ENCODE measurements around the gene FUBP3. TPM values are rescaled to one million over a fixed set of nuclear protein-coding genes. Genes with fewer than 3 reads are reported as not detected.

The FUBP3 gene
- total and polyA plus RNA-seq, 5 experiments from 2014 or later = 27.4 to 51.6 (median 34.9) TPM

DNA sequence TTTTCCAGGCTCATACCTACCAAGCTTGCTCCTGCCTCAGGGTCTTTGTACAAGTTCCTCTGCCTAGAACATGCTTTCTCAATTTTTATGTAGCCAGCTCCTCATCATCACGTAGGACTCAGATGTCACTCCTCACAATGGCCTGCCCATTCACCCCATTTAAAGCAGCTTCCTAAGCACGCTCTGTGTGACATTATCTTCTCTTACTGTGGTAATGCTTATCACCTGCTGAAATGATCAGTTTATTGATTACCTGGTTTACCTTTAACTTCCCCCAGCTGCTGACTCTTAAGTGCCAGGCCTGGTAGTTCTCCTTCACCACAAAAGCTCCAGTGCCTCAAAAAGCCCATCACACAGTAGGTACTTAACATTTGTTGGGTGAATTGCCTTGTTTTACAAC, 13.6 kb downstream of the FUBP3 start:
- Mint-ChIP-seq H3K4me1 (peaks cover 6 to 34% (median 22%) of the 10 kb centered on the region in 4 donors), H3K36me3 (peaks cover 0 to 52% (median 7%) of the 10 kb centered on the region in 3 donors), H3K4me3 (no peak overlapping the region), H3K27ac (no peak overlapping the region), H3K27me3 (no peaks in the 10 kb centered on the region), H3K9me3 (no peaks in the 10 kb centered on the region)
- POLR2A ChIA-PET = interaction anchor here (0.5 kb wide), 1 partner anchor 1685 kb away, joined by 3 read pairs; no protein-coding TSS in a partner anchor
- ATAC-seq (no peak), DNase-seq (no peak)

DNA sequence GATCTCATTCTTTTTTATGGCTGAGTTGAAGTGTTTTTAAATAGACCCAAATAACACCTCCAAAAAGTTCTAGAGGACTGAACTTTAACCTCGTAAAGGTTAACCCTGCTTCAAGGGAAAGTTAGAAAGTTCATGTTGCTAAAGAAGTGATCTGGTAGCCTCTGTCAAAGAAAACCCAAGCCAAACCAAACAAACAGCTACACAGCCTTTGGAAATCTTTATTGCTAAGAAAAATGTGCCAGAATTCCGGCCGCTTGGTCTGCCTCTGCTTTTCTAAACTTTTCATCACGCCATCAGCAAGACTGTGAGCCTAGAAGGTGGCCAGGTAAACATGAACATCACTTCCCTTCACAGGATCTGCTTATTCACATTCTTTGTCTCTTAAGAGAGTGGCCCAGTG, 17.9 kb downstream of the FUBP3 start:
- Mint-ChIP-seq H3K36me3 (peaks cover 0 to 76% (median 7%) of the 10 kb centered on the region in 3 donors), H3K27ac (no peak overlapping the region), H3K9me3 (no peaks in the 10 kb centered on the region), H3K4me3 (no peak overlapping the region), H3K27me3 (no peaks in the 10 kb centered on the region), H3K4me1 (peaks cover 0 to 20% (median 13%) of the 10 kb centered on the region in 4 donors)
- ATAC-seq = no peak
- POLR2A ChIA-PET = no interaction called here
- no peak for DNase-seq

DNA sequence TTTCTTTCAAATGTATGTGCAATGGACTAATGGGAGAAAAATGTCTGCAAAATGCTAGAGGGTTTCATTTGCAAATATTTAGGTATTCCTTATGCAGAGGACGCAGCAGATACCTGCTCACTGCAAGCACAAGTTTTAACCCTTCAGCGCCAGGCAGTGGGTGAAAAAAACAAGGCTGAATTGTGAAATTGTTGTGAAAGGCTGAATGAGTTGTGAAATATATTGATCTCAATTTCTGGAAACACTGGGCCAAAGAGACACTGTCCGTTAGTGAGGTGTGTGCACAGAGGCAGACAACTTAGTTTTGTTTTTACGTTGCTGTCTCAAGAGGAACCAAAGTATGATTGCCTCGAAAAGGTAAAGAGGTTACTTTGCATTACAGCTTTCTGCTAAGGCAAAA, 18.8 kb downstream of the FUBP3 start:
- H3K4me1 Mint-ChIP-seq = peaks cover 0 to 15% (median 10%) of the 10 kb centered on the region in 4 donors
- H3K36me3 Mint-ChIP-seq = peaks cover 0 to 73% (median 7%) of the 10 kb centered on the region in 3 donors
- no peaks in the 10 kb centered on the region for H3K27me3 Mint-ChIP-seq
- no peak overlapping the region for H3K4me3 Mint-ChIP-seq
- H3K27ac Mint-ChIP-seq = no peak overlapping the region
- H3K9me3 Mint-ChIP-seq = no peaks in the 10 kb centered on the region
- POLR2A ChIA-PET = no interaction called here
- no peak for ATAC-seq
- no peak for DNase-seq

DNA sequence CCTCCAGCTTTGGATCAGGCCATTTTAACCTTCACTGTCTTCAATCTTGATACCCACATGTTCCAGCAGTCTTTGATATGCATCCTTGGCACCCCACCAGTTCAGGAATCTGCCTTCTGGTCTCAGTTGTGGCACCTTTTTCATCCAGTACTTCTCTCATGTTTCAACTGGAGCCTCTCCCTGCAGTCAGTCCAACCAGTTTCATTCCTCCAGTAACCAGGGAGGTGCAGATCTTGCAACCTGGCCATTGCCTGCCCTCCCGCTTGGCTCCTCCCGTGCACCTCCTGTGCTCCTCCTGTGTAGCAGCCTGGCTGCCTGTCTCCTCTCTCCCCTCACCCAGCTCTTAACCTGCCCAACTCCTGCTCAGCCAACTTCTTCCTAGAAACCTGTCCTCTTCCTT, 20.2 kb downstream of the FUBP3 start:
- DNase-seq (no peak), ATAC-seq (no peak)
- Mint-ChIP-seq H3K27me3 (no peaks in the 10 kb centered on the region), H3K27ac (peak overlapping the region in 1 of 10 donors; percentile 79), H3K36me3 (peaks cover 0 to 78% (median 7%) of the 10 kb centered on the region in 3 donors), H3K4me1 (peaks cover 0 to 16% (median 9%) of the 10 kb centered on the region in 4 donors), H3K9me3 (no peaks in the 10 kb centered on the region), H3K4me3 (no peak overlapping the region)
- POLR2A ChIA-PET = no interaction called here

DNA sequence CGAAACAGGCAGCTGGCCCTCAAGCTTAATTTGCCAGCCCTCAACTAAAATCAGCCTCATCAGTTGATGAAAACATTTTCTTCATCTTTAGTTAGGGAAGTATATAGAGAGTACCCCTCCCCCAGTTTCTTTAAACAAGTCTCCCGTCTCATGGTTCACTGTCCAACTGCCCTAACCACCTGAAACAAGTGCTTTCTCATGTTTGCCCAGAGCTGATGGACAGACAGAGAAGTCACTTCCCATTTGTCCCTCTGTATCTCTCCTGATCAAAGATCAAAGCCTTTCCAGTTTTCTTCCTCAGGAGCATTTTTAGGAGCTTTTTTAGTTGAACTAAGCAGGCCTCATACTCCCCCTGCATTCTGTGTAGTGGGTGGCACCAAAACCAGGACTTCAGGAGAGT, 21.7 kb downstream of the FUBP3 start:
- Mint-ChIP-seq H3K9me3 (no peaks in the 10 kb centered on the region), H3K4me1 (peaks cover 0 to 18% (median 10%) of the 10 kb centered on the region in 4 donors), H3K36me3 (peaks cover 0 to 70% (median 10%) of the 10 kb centered on the region in 3 donors), H3K4me3 (no peak overlapping the region), H3K27ac (no peak overlapping the region), H3K27me3 (no peaks in the 10 kb centered on the region)
- POLR2A ChIA-PET = no interaction called here
- ATAC-seq = no peak
- no peak for DNase-seq

DNA sequence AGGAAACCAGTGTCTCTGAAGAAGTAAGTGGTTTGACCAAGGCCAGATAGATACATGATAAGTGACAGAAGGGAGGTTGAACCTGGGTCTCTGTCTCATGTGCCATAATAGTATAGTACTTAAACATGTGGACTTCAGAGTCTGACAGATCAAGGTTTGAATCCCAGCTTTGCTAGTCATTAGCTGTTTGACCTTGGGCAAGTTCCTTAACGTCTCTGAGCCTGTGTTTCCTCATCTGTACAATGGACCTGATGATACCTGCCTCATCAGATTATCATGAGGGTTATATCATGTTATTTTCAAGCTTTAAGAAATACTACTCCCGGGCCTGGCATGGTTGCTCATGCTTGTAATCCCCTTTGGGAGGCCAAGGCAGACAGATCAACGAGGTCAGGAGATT, 24.9 kb downstream of the FUBP3 start:
- peaks cover 0 to 59% (median 3%) of the 10 kb centered on the region in 3 donors for H3K36me3 Mint-ChIP-seq

DNA sequence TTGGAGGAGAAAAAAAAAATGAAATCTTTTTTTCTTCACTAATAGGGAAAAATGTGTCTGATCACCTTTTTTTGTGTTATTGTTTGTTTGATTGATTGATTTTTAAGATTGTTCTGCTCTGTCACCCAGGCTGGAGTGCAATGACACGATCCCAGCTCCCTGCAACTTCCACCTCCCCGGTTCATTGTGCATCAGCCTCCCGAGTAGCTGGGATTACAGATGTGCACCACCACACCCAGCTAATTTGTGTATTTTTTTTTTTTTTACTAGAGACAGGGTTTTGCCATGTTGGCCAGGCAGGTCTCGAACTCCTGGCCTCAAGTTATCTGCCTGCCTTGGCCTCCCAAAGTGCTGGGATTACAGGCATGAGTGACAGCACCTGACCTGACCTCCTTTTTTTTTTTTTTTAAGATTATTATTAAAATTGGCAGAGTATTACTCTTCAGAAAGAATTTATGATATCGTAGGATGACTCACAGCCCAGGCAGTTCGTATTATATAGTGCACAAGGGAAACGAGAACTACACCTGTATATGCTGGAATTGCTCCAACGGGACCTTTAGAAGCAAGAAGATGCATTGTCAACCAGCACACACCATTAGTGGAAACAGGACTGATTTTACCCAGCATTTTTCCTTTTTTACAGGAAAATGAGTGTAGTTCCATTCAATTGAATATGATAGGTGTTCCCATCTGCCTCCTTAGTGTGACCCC, 27.7 kb downstream of the FUBP3 start:
- H3K27ac Mint-ChIP-seq = no peak overlapping the region
- H3K27me3 Mint-ChIP-seq = no peaks in the 10 kb centered on the region
- H3K36me3 Mint-ChIP-seq = peaks cover 0 to 65% (median 3%) of the 10 kb centered on the region in 3 donors
- H3K4me1 Mint-ChIP-seq = peaks cover 0 to 19% (median 6%) of the 10 kb centered on the region in 4 donors
- no peak for DNase-seq
- POLR2A ChIA-PET = no interaction called here
- H3K9me3 Mint-ChIP-seq = no peaks in the 10 kb centered on the region
- H3K4me3 Mint-ChIP-seq = no peak overlapping the region
- ATAC-seq = no peak

More for the DNA sequence above, 24.9 kb downstream of the FUBP3 start:
- ATAC-seq = no peak
- Mint-ChIP-seq H3K27me3 (no peaks in the 10 kb centered on the region), H3K4me3 (no peak overlapping the region), H3K27ac (peak overlapping the region in 1 of 10 donors; percentile 63), H3K4me1 (peaks cover 0 to 22% (median 10%) of the 10 kb centered on the region in 4 donors), H3K9me3 (no peaks in the 10 kb centered on the region)
- POLR2A ChIA-PET = no interaction called here
- no peak for DNase-seq

DNA sequence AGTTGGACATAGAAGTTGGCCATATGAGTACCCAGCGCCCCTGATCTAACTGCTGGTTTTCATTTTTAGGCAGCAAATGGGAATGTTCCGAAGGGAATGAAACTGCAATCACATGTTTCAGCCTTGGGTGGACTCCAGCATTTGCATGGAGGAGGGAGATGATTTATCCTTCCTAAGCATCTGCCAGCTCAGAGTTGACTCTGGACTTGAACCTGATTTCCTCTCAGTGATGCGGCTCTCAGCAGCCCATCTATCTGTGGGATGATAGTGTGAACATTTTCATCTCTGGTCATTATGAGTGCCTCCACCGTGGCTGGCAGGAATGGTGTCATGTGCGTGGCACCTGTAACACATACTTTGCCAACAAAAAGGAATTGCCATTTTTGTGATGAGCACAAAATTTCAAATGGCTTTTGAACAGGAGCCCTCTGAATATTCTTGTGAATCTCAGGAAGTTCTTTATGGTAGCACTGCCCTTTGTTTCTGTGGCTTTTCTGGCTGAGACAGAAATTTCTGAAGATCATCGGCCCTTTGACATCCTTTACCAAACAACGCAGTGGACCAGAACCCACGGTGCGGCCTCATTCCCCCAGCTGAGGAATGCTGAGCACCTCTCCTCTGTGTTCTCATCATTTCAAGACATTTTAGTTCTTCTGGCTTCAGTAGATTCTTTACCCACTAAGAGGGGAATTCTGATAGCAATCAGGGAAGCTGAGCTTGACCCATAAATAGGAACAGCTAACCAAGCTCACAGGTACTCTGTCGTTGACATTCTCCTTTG, 28.5 kb downstream of the FUBP3 start:
- ATAC-seq (no peak), DNase-seq (no peak)
- POLR2A ChIA-PET = no interaction called here
- Mint-ChIP-seq H3K27ac (no peak overlapping the region), H3K36me3 (peaks cover 0 to 68% (median 5%) of the 10 kb centered on the region in 3 donors), H3K4me3 (no peak overlapping the region), H3K9me3 (no peaks in the 10 kb centered on the region), H3K27me3 (no peaks in the 10 kb centered on the region), H3K4me1 (peaks cover 0 to 15% (median 4%) of the 10 kb centered on the region in 4 donors)

DNA sequence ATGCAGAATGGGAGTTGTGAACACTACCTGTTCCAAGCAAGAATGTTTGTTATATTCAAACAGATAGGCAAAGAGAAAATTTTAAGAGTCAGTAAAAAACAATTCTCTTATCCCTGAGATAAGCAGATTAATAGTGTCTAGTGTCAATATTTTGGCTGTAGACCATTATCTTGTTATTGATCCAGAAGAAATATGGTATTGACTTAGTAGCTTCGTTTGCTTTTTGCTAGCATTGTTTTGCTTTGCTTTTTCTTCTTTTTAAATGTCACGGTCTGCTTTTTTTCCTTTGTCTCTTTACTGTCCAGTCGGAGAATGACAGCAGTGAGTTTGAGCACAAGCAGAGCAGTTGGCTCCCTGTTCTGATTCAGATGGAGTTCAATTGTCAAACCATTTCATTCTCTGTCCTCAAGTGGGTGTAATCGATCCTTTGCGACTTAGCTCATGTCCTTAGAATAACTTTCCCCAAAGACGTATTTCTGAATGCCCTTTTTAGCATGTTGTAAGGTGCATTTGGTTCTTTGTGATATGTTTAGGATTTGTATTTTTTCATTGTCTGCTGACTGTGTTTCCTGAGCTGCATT, 29.3 kb downstream of the FUBP3 start:
- ATAC-seq (no peak), DNase-seq (no peak)
- Mint-ChIP-seq H3K4me3 (no peak overlapping the region), H3K4me1 (peaks cover 0 to 15% (median 4%) of the 10 kb centered on the region in 4 donors), H3K27ac (no peak overlapping the region), H3K9me3 (no peaks in the 10 kb centered on the region), H3K36me3 (peaks cover 0 to 72% (median 5%) of the 10 kb centered on the region in 3 donors), H3K27me3 (no peaks in the 10 kb centered on the region)
- POLR2A ChIA-PET = no interaction called here

DNA sequence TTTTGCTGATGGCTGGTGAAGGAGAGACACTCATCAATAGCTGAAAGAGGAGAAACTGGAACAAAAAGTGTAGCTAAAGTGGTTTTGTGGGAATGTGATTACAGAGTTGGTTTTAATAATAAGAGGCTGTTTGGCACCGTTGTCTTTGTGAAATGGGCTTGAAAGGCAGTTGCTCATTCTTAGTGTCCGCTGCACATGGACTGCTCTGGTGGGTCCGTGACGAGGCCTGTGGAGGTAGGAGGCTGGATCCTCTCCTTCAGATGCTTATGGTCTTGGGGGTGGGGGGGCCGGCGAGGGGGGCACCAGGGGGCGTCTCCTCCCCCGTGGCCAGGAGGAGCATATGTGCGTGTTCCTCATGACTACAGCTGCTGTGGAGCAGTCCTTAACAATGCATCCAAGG, 29.8 kb downstream of the FUBP3 start:
- DNase-seq (no peak), ATAC-seq (no peak)
- Mint-ChIP-seq H3K9me3 (no peaks in the 10 kb centered on the region), H3K4me3 (no peak overlapping the region), H3K4me1 (peaks cover 0 to 15% (median 3%) of the 10 kb centered on the region in 4 donors), H3K36me3 (peaks cover 0 to 72% (median 5%) of the 10 kb centered on the region in 3 donors), H3K27ac (no peak overlapping the region), H3K27me3 (no peaks in the 10 kb centered on the region)
- POLR2A ChIA-PET = no interaction called here

DNA sequence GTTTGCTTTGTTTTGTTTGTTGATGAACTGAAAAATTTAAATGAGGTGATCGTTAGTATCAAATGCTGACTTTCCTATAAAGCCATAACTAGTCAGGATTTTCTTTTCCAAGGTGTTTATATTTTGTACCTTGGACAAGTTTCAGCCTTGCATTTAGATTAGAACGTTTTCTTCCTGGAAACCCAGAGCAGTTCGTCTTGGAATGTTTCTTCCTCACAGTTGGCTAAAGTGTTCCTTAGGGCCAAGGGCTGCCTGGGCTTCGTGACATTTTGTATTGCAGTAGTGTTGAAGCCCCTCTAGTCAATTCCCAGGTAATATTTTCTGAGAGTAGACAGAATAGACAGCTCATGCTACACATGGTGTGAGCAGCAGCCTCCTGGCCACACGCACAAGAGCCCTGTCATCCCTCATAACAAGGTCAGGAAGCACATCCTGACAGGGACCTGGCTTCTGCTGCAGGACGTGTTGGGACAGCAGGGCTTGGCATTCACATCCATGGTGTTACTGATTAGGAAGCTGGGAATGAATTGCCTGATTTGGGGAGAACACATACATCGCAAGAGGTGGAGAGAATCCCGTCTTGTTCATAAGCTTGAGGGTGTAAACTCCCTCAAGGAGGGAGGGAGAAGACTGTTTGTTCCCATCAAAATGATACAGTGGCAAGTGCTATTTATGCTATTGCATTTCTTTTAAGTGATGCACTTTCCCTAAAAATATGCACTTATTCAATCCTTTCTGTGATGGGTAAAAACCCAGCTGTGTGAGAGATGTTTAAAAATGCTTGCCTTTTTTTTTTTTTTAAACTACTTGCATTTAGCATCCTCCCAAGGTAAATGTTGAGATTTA, 31.7 kb downstream of the FUBP3 start:
- DNase-seq (no peak), ATAC-seq (no peak)
- peak overlapping the region in 3 of 10 donors; percentile 21 to 55 (median 31) for H3K27ac Mint-ChIP-seq
- peaks cover 0 to 9% (median under 1%) of the 10 kb centered on the region in 4 donors for H3K4me1 Mint-ChIP-seq
- peaks cover 0 to 81% (median 14%) of the 10 kb centered on the region in 3 donors for H3K36me3 Mint-ChIP-seq
- no peak overlapping the region for H3K4me3 Mint-ChIP-seq
- H3K27me3 Mint-ChIP-seq = no peaks in the 10 kb centered on the region
- POLR2A ChIA-PET = interaction anchor here (0.7 kb wide), 1 partner anchor 67 kb away, joined by 4 read pairs; no protein-coding TSS in a partner anchor
- H3K9me3 Mint-ChIP-seq = no peaks in the 10 kb centered on the region

DNA sequence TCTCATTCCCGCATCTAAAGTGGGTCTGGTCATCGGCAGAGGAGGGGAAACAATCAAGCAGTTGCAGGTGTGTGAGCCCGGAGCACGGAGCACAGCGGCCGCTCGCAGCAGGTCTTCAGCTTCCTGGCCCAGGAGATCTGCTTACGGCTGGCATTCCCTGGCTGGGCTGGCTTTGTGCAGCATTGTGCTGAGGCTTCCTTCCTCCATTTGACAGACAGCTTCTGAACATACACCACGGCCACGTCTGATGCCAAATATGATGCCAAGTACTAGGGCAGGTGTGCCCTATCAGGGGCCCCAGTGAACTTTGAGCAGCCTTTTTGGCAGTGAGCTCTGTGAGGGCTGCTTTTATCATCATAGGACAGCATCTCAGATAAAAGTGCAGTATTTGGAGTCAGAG, 37.1 kb downstream of the FUBP3 start:
- no peak for ATAC-seq
- H3K4me1 Mint-ChIP-seq = peaks cover 0 to 2% (median 0%) of the 10 kb centered on the region in 4 donors
- peak overlapping the region in 1 of 10 donors; percentile 29 for H3K27ac Mint-ChIP-seq
- H3K36me3 Mint-ChIP-seq = peaks cover 0 to 96% (median 38%) of the 10 kb centered on the region in 3 donors
- H3K4me3 Mint-ChIP-seq = no peak overlapping the region
- H3K27me3 Mint-ChIP-seq = no peaks in the 10 kb centered on the region
- POLR2A ChIA-PET = interaction anchor here (1.1 kb wide), 1 partner anchor 37 kb away, joined by 3 read pairs; the partner anchor contains the start of gene FUBP3
- no peak for DNase-seq
- H3K9me3 Mint-ChIP-seq = no peaks in the 10 kb centered on the region
